ENCODE data around the gene ADARB1. TPM values are rescaled to one million over a fixed set of nuclear protein-coding genes. Genes with fewer than 3 reads are reported as not detected.

Gene ADARB1
- total and polyA plus RNA-seq, 8 donors, result 23.8 to 53.4 (median 30.2) TPM

DNA sequence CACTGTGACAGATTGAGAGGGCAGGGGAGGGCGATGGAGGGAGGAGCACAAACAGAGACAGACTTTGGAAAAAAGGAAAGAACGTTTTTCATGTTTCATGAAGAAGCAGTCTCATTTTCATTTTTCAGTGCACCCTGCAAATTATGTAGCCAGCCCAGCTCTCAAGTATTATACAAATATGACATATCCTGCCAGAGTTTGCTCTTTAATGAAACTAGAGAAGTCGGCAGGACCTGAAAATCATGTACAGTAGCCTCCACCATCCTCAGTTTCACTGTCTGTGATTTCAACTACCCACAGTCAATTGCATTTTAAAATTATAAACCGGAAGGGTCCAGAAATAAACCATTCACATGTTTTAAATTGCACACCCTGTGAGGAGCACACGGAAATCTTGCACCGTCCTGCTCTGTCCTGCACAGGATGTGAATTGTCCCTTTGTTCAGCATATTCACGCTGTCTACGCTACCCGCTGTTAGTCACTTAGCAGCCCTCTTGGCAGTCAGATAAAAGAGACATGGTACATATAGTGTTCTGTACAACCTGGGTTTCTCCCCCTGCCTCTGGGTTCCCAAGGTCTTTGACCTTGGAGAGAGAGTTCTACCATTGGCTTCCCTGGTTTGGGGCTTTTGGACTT is 13.6 kb upstream of the ADARB1 start:
- DNase-seq (no peak), ATAC-seq (peak; percentile 28)
- Histone ChIP-seq H3K36me3 (no peaks in the 10 kb centered on the region), H3K27me3 (peaks cover 0 to 9% of the 10 kb centered on the region in 2 donors), H3K27ac (no peak overlapping the region), H3K4me1 (peaks cover 0 to 6% of the 10 kb centered on the region in 2 donors), H3K9me3 (no peaks in the 10 kb centered on the region), H3K4me3 (no peak overlapping the region)
- TF ChIP-seq, protein P1, sequence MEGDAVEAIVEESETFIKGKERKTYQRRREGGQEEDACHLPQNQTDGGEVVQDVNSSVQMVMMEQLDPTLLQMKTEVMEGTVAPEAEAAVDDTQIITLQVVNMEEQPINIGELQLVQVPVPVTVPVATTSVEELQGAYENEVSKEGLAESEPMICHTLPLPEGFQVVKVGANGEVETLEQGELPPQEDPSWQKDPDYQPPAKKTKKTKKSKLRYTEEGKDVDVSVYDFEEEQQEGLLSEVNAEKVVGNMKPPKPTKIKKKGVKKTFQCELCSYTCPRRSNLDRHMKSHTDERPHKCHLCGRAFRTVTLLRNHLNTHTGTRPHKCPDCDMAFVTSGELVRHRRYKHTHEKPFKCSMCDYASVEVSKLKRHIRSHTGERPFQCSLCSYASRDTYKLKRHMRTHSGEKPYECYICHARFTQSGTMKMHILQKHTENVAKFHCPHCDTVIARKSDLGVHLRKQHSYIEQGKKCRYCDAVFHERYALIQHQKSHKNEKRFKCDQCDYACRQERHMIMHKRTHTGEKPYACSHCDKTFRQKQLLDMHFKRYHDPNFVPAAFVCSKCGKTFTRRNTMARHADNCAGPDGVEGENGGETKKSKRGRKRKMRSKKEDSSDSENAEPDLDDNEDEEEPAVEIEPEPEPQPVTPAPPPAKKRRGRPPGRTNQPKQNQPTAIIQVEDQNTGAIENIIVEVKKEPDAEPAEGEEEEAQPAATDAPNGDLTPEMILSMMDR (IDR thresholded peaks at IDR 0.05), result no peak
- intact Hi-C loops (cut with DNase I), result no loop called here

DNA sequence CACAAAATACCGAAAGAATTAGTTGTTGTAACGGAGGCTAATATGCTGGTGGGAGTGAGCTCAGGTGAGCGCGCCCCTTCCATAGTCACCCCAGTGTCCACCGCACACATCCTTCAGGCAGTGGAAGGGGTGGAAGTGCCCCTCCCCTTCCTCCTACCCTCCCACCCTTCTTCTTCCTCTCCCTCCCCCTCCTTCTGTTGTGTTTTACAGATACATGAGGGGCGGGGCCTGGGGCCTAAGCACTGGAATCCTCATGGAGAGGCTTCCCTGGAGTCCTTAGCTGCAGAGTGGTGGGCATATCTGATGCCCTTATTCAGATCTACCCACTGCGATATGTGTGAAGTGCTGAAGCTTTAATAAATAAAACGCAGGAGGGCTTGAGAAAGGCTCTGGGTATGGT is 10.3 kb upstream of the ADARB1 start:
- intact Hi-C loops (cut with DNase I), result no loop called here
- ATAC-seq (no peak), DNase-seq (no peak)
- Histone ChIP-seq H3K27me3 (no peaks in the 10 kb centered on the region), H3K36me3 (no peaks in the 10 kb centered on the region), H3K4me3 (no peak overlapping the region), H3K9me3 (no peaks in the 10 kb centered on the region), H3K27ac (no peak overlapping the region), H3K4me1 (peaks cover 0 to 6% of the 10 kb centered on the region in 2 donors)
- TF ChIP-seq, protein P1 (IDR thresholded peaks at IDR 0.05), result no peak

DNA sequence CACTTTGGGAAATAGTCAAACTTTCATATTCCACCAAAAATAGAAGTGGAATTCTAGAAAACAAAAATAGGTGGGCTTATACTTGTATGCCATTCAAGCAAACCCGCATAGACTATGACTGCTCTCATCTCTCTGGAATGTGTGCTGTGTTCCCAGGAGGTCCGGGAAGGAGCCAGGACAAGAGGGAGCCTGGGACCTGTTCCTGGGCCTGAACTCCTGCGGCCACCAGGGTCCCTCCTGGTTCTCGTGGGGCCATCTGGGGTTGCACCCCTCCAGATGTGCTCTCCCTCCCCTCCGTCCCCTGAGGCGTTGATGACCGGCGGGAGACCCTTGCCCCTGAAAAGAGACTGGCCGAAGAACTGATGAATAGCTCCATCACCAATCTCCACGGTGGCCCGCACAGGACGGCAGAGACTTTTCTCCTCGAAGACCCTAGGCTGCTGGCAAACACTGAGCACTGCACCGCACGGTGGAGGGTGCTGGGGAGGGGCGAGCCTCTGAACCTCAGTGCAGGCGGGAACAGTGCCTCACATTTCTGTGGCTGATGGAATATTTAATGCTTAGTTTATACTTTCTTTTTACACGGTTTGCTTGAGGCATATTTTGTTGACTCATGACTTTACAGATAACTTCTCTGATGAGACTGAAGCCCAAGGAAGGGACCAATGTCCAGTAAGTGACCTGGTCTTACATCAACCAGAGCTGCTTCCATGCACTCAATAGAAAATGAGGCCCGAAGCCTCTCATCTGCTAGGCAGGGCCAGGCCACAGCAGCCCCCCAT is 9.6 kb upstream of the ADARB1 start:
- Histone ChIP-seq H3K27me3 (no peaks in the 10 kb centered on the region), H3K27ac (no peak overlapping the region), H3K36me3 (no peaks in the 10 kb centered on the region), H3K9me3 (no peaks in the 10 kb centered on the region), H3K4me1 (peaks cover 0 to 6% of the 10 kb centered on the region in 2 donors), H3K4me3 (no peak overlapping the region)
- TF ChIP-seq, protein P1 (IDR thresholded peaks at IDR 0.05), result no peak
- intact Hi-C loops (cut with DNase I), result no loop called here
- DNase-seq (no peak), ATAC-seq (no peak)

DNA sequence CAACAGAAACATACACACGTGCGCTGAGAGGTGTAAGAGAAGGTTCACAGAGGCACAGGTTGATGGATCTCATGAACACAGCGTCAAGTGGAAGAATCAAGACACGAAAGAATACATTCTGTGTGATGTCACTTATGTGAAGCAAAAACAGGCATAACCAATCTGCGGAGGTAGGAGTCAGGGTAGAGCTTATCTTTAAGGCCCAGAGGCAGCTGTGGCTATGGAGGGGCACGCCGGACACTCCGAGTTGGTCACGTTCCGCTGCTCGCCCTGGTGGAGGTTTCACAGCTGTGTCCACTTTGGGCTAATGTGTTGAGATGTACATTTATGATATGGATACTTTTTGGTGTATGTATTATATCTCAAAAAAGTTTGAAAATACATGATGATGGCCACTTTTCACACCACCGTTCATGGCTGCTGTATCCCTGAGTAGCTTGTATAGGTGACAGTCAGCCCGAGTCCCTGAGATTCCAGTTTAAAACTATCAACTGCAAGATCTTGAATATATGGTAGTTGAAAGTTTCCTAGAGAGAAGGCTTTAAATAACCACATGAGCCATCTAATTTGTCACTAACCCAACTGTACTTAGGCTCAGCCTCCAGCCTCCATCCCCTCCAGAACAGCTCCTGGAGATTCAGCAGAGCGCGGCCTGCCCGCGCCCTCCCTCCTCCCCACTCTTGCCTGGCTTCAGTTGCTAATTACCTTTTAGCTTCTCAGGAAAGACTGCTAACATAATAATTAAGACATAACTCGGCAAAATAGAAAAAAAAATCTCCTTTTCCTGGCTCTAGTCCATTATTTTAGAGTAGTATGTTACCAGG is 6.7 kb upstream of the ADARB1 start:
- no peaks in the 10 kb centered on the region for H3K27me3 ChIP-seq
- intact Hi-C loops (cut with DNase I), result no loop called here

More for the DNA sequence above, 6.7 kb upstream of the ADARB1 start:
- Histone ChIP-seq H3K9me3 (no peaks in the 10 kb centered on the region), H3K36me3 (no peaks in the 10 kb centered on the region), H3K4me1 (no peaks in the 10 kb centered on the region), H3K4me3 (no peak overlapping the region), H3K27ac (no peak overlapping the region)
- DNase-seq, result no peak
- no peak for ATAC-seq
- TF ChIP-seq, protein P1 (IDR thresholded peaks at IDR 0.05), result no peak

Data from left lung (tissue), 10 donors.